ENCODE data around the gene PASK. TPM values are rescaled to one million over a fixed set of nuclear protein-coding genes. Genes with fewer than 3 reads are reported as not detected.
"Not testable (repeated sequence)": the region's sequence is repeated elsewhere in the genome, so short reads cannot be mapped to it uniquely, and the experiment has no call there.

PASK gene
- total RNA-seq: 1 to 10 TPM in 1 of 2 donors, under 1 TPM in 1; 0.98 to 1.1 TPM

DNA sequence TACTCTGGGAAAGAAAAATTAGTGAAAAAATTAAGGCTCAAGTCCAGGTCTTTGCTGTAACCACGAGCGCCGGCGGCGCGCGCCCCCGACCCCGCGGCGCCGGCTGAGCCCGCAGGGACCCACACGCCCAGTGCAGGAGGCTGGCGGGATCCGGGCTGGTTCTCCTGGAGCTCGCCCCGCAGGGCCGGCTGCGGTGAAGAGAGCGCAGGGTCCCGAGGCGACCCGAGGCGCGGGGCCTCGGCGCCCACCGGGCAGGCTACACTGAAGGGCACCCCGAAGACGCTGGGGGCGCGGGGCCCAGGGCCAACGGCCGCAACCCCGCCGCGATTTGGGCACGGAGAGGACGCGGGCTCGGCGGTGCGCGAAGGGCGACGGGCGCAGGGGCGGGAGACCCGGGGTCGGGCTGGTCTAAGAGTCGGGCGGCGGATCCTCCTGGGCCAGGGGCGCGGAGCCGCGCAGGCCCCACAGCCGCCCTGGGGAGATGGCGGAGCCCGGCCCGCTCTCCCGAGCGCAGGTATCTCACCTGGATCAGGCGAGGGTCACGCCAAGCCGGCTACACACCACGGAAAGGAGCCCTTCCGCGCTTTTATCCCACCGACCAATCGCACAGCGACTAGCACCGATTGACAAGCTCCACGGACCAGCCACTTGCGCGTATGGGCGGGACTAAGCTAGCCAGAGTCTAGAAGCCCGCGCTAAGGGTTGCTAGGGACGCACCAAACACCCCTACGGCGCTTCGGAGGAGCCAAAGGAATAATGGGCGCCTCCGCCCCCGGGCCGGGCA lies at the start of gene PASK:
Gene PASK, minus strand, starts transcription at position 582 of the 784 bp plus-strand sequence. CDS start 6,440 bp downstream, outside the sequence.
- Histone ChIP-seq H3K4me3 (peak within 1 kb of the TSS; percentile 100), H3K27ac (peak within 1 kb of the TSS; percentile 82 to 84), H3K36me3 (no peaks in the 10 kb centered on the region), H3K27me3 (no peaks in the 10 kb centered on the region), H3K9me3 (no peaks in the 10 kb centered on the region), H3K4me1 (peaks cover 0 to 22% of the 10 kb centered on the region in 2 donors)
- peak; percentile 95 for DNase-seq (ENCODE audit: low spot score)
- TF ChIP-seq, protein P1, sequence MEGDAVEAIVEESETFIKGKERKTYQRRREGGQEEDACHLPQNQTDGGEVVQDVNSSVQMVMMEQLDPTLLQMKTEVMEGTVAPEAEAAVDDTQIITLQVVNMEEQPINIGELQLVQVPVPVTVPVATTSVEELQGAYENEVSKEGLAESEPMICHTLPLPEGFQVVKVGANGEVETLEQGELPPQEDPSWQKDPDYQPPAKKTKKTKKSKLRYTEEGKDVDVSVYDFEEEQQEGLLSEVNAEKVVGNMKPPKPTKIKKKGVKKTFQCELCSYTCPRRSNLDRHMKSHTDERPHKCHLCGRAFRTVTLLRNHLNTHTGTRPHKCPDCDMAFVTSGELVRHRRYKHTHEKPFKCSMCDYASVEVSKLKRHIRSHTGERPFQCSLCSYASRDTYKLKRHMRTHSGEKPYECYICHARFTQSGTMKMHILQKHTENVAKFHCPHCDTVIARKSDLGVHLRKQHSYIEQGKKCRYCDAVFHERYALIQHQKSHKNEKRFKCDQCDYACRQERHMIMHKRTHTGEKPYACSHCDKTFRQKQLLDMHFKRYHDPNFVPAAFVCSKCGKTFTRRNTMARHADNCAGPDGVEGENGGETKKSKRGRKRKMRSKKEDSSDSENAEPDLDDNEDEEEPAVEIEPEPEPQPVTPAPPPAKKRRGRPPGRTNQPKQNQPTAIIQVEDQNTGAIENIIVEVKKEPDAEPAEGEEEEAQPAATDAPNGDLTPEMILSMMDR (IDR thresholded peaks at IDR 0.05): no peak

DNA sequence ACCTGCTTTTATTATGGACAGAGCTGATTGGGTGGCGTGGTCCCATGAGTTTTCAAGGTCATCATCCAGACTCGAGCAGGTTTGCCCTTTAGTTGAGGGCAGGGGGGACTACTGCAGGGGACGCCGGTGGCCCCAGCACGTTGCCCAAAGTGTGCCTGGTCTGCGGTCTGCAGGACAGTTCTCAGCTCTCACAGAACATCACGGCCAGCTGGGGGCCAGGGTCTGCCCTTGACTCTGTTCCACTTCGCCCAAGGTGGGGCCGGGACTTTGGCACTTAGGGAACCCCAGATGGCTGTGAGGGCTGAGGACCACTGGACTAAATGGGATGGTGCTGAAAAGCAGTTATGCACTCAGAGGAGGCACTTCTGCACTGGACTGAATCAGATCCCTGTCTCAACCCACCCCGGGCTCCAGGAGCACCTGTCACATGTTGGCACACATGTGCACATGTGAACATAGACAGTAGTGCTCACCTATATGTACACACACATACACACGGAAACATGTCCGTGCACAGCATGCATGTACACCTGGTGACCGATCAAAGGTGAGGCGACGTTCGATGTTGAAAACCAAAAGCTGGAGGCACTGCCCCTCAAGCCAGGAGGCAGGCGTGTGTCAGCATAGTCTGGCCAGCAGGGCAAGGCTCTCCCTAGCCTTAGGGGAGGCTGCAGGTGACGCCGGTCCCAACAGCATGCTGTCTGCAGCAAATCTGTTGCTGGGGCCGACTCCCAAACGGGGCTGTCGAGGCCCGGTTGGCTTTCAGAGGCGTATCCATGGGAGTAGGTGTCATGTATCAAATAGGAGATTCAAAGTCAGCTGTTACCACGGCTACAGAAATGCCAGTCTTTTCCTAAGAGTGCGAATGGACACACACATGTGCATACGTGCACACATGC lies 49.4 kb upstream of the PASK start:
- Histone ChIP-seq H3K4me1 (no peaks in the 10 kb centered on the region), H3K27me3 (no peaks in the 10 kb centered on the region), H3K4me3 (no peak overlapping the region), H3K27ac (no peak overlapping the region), H3K9me3 (no peaks in the 10 kb centered on the region), H3K36me3 (no peaks in the 10 kb centered on the region)
- TF ChIP-seq, protein P1 (IDR thresholded peaks at IDR 0.05): no peak
- no peak for DNase-seq (ENCODE audit: low spot score)

DNA sequence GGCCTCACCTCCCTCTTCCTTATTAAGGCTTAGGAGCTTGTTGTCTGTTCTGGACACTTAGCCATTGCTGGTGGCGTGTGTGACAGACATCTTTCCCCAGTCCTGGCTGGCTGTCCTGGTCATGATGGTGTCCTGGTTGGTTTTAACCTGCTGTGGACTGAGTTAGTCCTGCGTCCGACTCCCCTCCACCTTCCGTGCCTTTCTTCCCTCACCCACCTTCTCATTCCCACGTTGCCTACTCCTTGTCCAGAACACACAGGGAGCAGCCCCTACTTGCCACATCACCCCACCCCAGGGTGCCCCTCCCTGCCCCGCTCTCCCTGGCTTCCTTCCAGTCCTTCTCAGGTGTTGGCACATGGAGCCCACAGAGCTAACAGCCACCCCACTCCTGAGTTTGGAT lies 48.7 kb upstream of the PASK start:
- H3K9me3 ChIP-seq: no peaks in the 10 kb centered on the region
- H3K27me3 ChIP-seq: no peaks in the 10 kb centered on the region
- H3K36me3 ChIP-seq: no peaks in the 10 kb centered on the region
- H3K4me1 ChIP-seq: no peaks in the 10 kb centered on the region
- H3K27ac ChIP-seq: no peak overlapping the region
- no peak for DNase-seq (ENCODE audit: low spot score)
- TF ChIP-seq, protein P1 (IDR thresholded peaks at IDR 0.05): no peak
- no peak overlapping the region for H3K4me3 ChIP-seq

DNA sequence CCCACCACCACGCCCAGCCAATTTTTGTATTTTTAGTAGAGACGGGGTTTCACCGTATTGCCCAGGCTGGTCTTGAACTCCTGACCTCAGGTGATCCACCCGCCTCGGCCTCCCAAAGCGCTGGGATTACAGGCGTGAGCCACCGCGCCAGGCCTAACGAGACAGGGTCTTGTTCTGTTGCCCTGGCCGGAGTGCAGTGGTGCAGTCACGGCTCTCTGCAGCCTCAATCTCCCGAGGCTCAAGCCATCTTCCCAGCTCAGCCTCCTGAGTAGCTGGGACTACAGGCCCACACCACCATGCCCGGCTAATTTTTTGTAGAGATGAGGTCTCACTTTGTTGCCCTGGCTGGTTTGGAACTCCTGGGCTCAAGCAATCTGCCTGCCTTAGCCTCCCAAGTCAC lies 48.0 kb upstream of the PASK start:
- H3K27me3 ChIP-seq; H3K4me3 ChIP-seq; DNase-seq (ENCODE audit: low spot score); H3K36me3 ChIP-seq; H3K4me1 ChIP-seq; H3K27ac ChIP-seq; H3K9me3 ChIP-seq: not testable (repeated sequence)

DNA sequence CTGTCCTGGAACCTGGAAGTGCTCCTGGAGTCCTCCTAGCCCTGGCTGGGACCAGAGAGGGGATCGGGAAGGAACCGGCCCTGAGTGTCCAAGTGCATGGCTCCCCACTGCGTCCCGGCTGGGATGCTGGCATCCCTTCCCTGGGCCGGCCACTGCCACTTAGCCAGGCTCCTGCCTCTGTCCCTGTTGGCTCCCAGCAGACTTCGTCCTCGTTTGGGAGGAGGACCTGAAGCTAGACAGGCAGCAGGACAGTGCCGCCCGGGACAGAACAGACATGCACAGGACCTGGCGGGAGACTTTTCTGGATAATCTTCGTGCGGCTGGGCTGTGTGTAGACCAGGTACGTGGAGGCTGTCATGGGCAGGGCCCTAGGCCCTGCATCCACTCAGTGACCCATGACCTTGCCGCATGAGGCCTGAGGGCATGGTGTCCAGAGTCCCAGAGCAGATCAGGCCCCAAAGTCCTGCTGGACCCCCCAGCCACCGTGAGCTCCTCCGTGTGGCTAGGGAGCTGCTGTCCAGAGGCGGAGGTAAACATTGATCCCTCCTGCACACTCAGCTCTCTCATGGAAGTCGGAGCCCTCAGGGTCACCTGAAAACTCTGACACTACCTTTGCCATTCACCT lies 46.3 kb upstream of the PASK start:
- no peak for DNase-seq (ENCODE audit: low spot score)
- no peaks in the 10 kb centered on the region for H3K9me3 ChIP-seq
- H3K4me1 ChIP-seq: no peaks in the 10 kb centered on the region
- no peak overlapping the region for H3K27ac ChIP-seq
- no peaks in the 10 kb centered on the region for H3K27me3 ChIP-seq
- no peaks in the 10 kb centered on the region for H3K36me3 ChIP-seq
- TF ChIP-seq, protein P1 (IDR thresholded peaks at IDR 0.05): no peak
- H3K4me3 ChIP-seq: no peak overlapping the region

DNA sequence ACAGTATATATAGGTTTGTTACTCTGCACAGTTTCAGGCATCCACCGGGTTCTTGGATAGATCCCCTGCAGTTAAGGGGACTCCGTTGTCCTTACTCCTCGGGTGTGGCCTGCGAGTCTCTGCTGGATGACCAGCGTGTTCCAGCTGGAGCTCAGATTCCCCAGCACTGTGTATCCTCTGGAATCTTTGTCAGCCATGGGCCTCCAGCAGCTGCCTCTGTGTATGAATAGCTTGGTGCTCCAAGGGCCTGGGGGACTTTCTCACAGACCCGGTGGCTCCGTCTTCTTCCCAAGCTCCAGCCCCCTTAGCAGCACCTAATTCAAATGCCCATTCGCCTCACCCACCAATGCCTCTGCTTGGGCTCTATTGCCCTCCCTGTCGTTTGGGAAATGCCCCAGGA lies 45.5 kb upstream of the PASK start:
- Histone ChIP-seq H3K9me3 (no peaks in the 10 kb centered on the region), H3K4me1 (no peaks in the 10 kb centered on the region), H3K4me3 (no peak overlapping the region), H3K27me3 (no peaks in the 10 kb centered on the region), H3K27ac (no peak overlapping the region), H3K36me3 (no peaks in the 10 kb centered on the region)
- DNase-seq (ENCODE audit: low spot score): no peak
- TF ChIP-seq, protein P1 (IDR thresholded peaks at IDR 0.05): no peak

All from right atrium auricular region (tissue), 2 donors.